ENCODE measurements around the gene NTRK1. TPM values are rescaled to one million over a fixed set of nuclear protein-coding genes. Genes with fewer than 3 reads are reported as not detected.

Gene NTRK1
- total RNA-seq, 4 donors from 2014 or later: 0.23 TPM; not detected in 3

GRCh38 chr1:156844638-156845037 lies 16.0 kb upstream of the NTRK1 start:
- intact Hi-C loops (cut with DNase I; ENCODE audit: low total_unique reads): no loop called here
- 18 to 29% methylated on average over 8 to 14 of the region's 14 CpGs for WGBS, 2 donors
- H3K4me3 ChIP-seq (ENCODE audit: low read depth, poor library complexity, severe bottlenecking): no peak overlapping the region
- no peak for TF ChIP-seq CTCF (IDR thresholded peaks at IDR 0.05)
- no peak for DNase-seq (ENCODE audit: low spot score in 2 of 2)

DNA sequence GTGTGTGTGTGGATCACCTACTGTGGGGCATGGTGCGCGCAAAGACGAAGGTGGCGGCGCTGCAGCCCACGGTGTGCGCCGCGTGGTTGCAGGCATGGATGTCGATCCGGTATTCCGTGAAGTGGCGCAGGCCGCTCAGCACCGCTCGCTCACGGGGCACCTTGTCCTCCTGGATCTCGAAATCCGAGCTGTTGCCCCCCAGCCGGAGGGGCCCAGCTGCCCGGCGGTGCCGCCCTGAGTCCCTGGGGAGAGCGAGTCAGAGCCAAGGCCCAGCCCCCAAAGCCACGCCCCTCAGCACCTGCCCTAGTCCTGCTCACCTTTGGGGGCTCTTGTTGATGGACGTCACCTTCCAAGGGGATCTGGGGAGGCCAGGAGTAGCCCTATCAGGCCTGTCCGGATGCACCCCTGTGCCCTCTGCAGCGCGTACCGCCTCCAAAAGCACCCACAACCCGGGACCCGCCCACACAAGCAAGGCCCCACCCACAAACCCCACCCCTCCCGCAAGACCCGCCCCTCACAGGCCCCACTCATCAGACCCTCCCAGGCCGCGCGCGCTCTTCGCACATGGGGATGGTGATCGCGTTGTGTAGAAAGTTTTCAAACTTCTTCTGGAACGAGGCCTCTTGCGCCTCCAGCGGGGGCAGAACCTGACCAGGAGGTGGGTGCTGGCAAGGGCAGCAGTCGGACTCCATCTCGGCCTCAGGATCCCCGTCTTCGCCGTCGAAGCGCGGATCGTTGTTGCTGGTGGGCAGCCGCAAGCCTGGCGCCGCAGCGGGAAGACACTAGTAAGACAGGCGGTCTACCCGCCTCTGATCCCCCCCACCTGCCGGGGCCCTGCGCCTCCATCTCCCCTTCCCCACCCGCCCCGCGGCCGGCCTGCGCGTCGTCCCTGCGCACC lies 15.4 kb upstream of the NTRK1 start:
- TF ChIP-seq POLR2A (IDR thresholded peaks at IDR 0.05): no peak
- TF ChIP-seq CTCF (IDR thresholded peaks at IDR 0.05): no peak
- no peak for DNase-seq (ENCODE audit: low spot score in 2 of 2)
- intact Hi-C loops (cut with DNase I; ENCODE audit: low total_unique reads): no loop called here
- WGBS, 2 donors: 9 to 17% methylated on average over 35 to 36 of the region's 69 CpGs
- no peak overlapping the region for H3K4me3 ChIP-seq (ENCODE audit: low read depth, poor library complexity, severe bottlenecking)

DNA sequence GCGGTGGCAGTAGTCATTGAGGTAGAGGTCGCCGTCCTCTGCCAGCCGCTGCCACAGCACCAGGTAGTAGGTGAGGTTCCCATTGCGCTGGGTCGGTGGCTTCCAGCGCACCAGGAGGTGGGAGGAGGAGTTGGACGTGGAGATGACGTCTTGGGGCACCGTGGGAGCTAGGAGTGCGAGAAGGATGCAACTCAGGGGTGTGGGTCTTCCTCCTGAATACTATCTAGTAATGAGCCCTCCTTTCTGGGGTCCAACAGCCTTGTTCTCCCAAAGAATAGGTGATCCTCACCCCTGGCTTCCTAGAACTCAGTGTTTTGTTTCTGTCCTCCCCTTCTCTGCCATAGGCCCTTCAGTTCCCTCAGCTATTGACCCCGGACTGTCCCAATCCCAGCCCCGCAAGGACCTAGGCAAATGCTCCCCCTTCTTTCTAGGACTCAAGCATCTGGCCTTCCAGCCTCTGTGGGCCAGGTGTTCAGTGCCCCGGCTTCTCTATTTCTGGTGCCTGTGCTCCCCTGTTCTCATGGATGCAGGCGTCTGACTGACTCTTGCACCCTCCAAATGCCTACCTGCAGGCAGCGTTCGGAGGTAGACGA lies 14.6 kb upstream of the NTRK1 start:
- no peak for DNase-seq (ENCODE audit: low spot score in 2 of 2)
- intact Hi-C loops (cut with DNase I; ENCODE audit: low total_unique reads): no loop called here
- WGBS, 2 donors: 53 to 63% methylated on average over 18 of the region's 18 CpGs
- no peak overlapping the region for H3K4me3 ChIP-seq (ENCODE audit: low read depth, poor library complexity, severe bottlenecking)
- no peak for TF ChIP-seq POLR2A (IDR thresholded peaks at IDR 0.05)

- DNase-seq (ENCODE audit: low spot score in 2 of 2): no peak
- no peak overlapping the region for H3K4me3 ChIP-seq (ENCODE audit: low read depth, poor library complexity, severe bottlenecking)
- intact Hi-C loops (cut with DNase I; ENCODE audit: low total_unique reads): no loop called here
- 88 to 98% methylated on average over 5 of the region's 5 CpGs for WGBS, 2 donors
- TF ChIP-seq POLR2A (IDR thresholded peaks at IDR 0.05) (no peak), CTCF (IDR thresholded peaks at IDR 0.05) (no peak)
Measured at GRCh38 chr1:156846643-156847042, 14.0 kb upstream of the NTRK1 start.

DNA sequence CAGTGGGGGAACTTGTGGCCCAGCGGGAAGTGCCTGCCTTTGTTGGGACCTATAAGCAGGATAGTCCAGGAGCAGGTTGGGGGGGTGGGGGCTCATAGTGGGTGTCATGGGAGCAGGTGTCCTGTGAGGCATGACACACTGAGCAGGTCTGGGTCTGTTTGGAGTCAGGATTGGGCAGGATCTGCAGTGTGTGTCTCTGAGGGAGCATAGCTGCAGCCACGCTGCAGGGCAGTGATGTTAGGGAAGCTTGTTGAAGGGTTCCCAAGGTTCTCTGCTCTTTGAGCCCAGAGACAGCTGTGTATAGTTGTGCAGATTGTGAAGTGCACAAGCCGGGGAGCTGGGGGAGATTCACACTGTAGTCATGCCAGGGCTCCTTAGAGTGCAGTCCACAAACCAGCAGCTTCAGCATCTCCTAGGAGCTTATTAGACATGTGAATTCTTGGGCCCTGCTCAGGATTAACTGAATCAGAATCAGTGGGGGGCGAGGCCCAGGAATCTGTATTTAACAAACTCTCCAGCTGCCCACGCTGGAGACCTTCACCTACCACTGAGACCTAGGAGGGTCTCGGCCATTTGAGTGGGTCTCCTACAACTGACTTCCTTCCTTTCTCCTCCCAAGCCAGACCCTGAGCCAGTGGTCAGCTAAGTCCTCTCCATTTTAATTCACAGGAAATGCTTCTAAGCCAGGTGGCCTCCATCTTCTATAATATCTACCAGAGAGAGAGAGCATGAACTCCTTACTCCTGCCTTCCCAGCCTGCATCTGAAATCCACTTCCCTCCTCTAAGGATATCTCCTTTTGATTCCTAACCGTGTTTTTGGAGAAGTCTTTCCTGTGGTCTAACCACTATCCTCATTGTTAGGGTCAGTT lies 12.8 kb upstream of the NTRK1 start:
- no peak overlapping the region for H3K4me3 ChIP-seq (ENCODE audit: low read depth, poor library complexity, severe bottlenecking)
- TF ChIP-seq CTCF (IDR thresholded peaks at IDR 0.05): no peak
- no peak for TF ChIP-seq POLR2A (IDR thresholded peaks at IDR 0.05)
- intact Hi-C loops (cut with DNase I; ENCODE audit: low total_unique reads): no loop called here
- no peak for DNase-seq (ENCODE audit: low spot score in 2 of 2)
- 79 to 81% methylated on average over 7 of the region's 7 CpGs for WGBS, 2 donors

Data from lower leg skin (tissue), 4 donors.